WTC11 (cell line): ENCODE measurements around the gene STRIT1. TPM values are rescaled to one million over a fixed set of nuclear protein-coding genes. Genes with fewer than 3 reads are reported as not detected.

ENCODE experiments used
- ATAC-seq: fragments of 200-7000 bp; cut with Tn5 transposase; 2 replicates; pipeline ENCODE4 v1.10.0; 2021; ENCODE audit warnings: mild to moderate bottlenecking, moderate library complexity
- CTCF ChIA-PET: fragments of 300-600 bp; sonication (Branson Sonifier 250); formaldehyde crosslinking; loops from one replicate; lab custom pipeline; 2021; ENCODE audit warnings: antibody characterized with exemption; lab: Charles Lee
- POLR2A ChIA-PET: fragments of 350-600 bp; sonication (Branson Sonifier 250); formaldehyde crosslinking; loops from one replicate; lab custom pipeline; 2021; ENCODE audit warnings: antibody characterized with exemption; lab: Charles Lee
- DNase-seq: peaks from one replicate; pipeline ENCODE4 v3.0.0; 2021; ENCODE audit warnings: low spot score
- H3K27ac Mint-ChIP-seq: 2 replicates; pipeline ENCODE4 v1.8.0; 2021; ENCODE audit warnings: mixed read lengths
- H3K27me3 Mint-ChIP-seq: 2 replicates; pipeline ENCODE4 v1.8.0; 2021; ENCODE audit warnings: low read depth, mild to moderate bottlenecking, moderate library complexity, mixed read lengths
- H3K36me3 Mint-ChIP-seq: 2 replicates; pipeline ENCODE4 v1.8.0; 2021; ENCODE audit warnings: mixed read lengths
- H3K4me1 Mint-ChIP-seq: 2 replicates; pipeline ENCODE4 v1.8.0; 2022; ENCODE audit warnings: mixed read lengths
- H3K4me3 Mint-ChIP-seq: 2 replicates; pipeline ENCODE4 v1.8.0; 2021; ENCODE audit warnings: mild to moderate bottlenecking, moderate library complexity, mixed read lengths
- H3K9me3 Mint-ChIP-seq: 2 replicates; pipeline ENCODE4 v1.8.0; 2021; ENCODE audit warnings: mixed read lengths
- ATF1 ChIP-seq: sonication (generic); formaldehyde crosslinking; IDR thresholded peaks from 2 replicates; pipeline ENCODE4 v1.8.1; 2023; ENCODE audit warnings: mild to moderate bottlenecking, moderate library complexity, missing genetic modification reagents
- GRHL2 ChIP-seq: fragments of 250-450 bp; sonication (Bioruptor Pico); IDR thresholded peaks from 2 replicates; pipeline ENCODE4 v1.8.0; 2022; ENCODE audit warnings: mild to moderate bottlenecking, moderate library complexity; ENCODE audit not compliant: insufficient replicate concordance, severe bottlenecking
- GTF2I ChIP-seq: fragments of 250-450 bp; sonication (Bioruptor Pico); conservative IDR thresholded peaks from 2 replicates; pipeline ENCODE4 v1.4.0; 2021; ENCODE audit warnings: mild to moderate bottlenecking
- JAZF1 ChIP-seq: fragments of 250-450 bp; sonication (Bioruptor Pico); IDR thresholded peaks from 2 replicates; pipeline ENCODE4 v1.9.0; 2021; ENCODE audit warnings: moderate library complexity, mild to moderate bottlenecking, inconsistent platforms
- JUN ChIP-seq: sonication (generic); formaldehyde crosslinking; IDR thresholded peaks from 2 replicates; pipeline ENCODE4 v1.8.0; 2023; ENCODE audit warnings: mild to moderate bottlenecking, missing genetic modification reagents
- KAT7 ChIP-seq: sonication (generic); formaldehyde crosslinking; IDR thresholded peaks from 2 replicates; pipeline ENCODE4 v1.8.1; 2023; ENCODE audit warnings: missing genetic modification reagents, mild to moderate bottlenecking, borderline replicate concordance
- MXD4 ChIP-seq: fragments of 250-450 bp; sonication (Bioruptor Pico); IDR thresholded peaks from 2 replicates; pipeline ENCODE4 v1.8.0; 2021; ENCODE audit warnings: mild to moderate bottlenecking, moderate library complexity, borderline replicate concordance
- NFE2L1 ChIP-seq: sonication (generic); formaldehyde crosslinking; IDR thresholded peaks from 2 replicates; pipeline ENCODE4 v1.8.1; 2023; ENCODE audit warnings: missing genetic modification reagents
- TEAD1 ChIP-seq: sonication (generic); formaldehyde crosslinking; IDR thresholded peaks from 2 replicates; pipeline ENCODE4 v1.8.0; 2022; ENCODE audit warnings: mild to moderate bottlenecking, missing genetic modification reagents
- TP53 ChIP-seq: sonication (generic); formaldehyde crosslinking; IDR thresholded peaks from 2 replicates; pipeline ENCODE4 v1.8.1; 2023; ENCODE audit warnings: mild to moderate bottlenecking, missing genetic modification reagents
- ZNF263 ChIP-seq: sonication (generic); formaldehyde crosslinking; IDR thresholded peaks from 2 replicates; pipeline ENCODE4 v1.8.1; 2022; ENCODE audit warnings: low read depth, mild to moderate bottlenecking, moderate library complexity, missing genetic modification reagents
- ZNF396 ChIP-seq: fragments of 250-450 bp; sonication (Bioruptor Pico); IDR thresholded peaks from 2 replicates; pipeline ENCODE4 v1.8.0; 2021; ENCODE audit warnings: mild to moderate bottlenecking, moderate library complexity, borderline replicate concordance
- ZNF671 ChIP-seq: fragments of 250-450 bp; sonication (Bioruptor Pico); IDR thresholded peaks from 2 replicates; pipeline ENCODE4 v1.8.0; 2021; ENCODE audit warnings: mild to moderate bottlenecking
- total RNA-seq: library from RNA; stranded (reverse); gene quantifications from 3 replicates; pipeline ENCODE4 v1.2.3, GENCODE V29; 2021
- TF ChIP-seq, protein P1 (sequence below): sonication (generic); formaldehyde crosslinking; IDR thresholded peaks from 2 replicates; pipeline ENCODE4 v1.8.1; 2022; ENCODE audit warnings: mild to moderate bottlenecking, missing genetic modification reagents, moderate library complexity, borderline replicate concordance
- TF ChIP-seq, protein P2 (sequence below): sonication (generic); formaldehyde crosslinking; IDR thresholded peaks from 2 replicates; pipeline ENCODE4 v1.8.1; 2022; ENCODE audit warnings: mild to moderate bottlenecking, moderate library complexity, missing genetic modification reagents
- TF ChIP-seq, protein P3 (sequence below): fragments of 250-450 bp; sonication (Bioruptor Pico); IDR thresholded peaks from 2 replicates; pipeline ENCODE4 v1.9.0; 2021; ENCODE audit warnings: mild to moderate bottlenecking, borderline replicate concordance
- TF ChIP-seq, protein P4 (sequence below): sonication (generic); formaldehyde crosslinking; IDR thresholded peaks from 2 replicates; pipeline ENCODE4 v1.8.0; 2023; ENCODE audit warnings: mild to moderate bottlenecking, missing genetic modification reagents
- TF ChIP-seq, protein P5 (sequence below): sonication (generic); formaldehyde crosslinking; IDR thresholded peaks from 2 replicates; pipeline ENCODE4 v1.8.1; 2023; ENCODE audit warnings: mild to moderate bottlenecking, missing genetic modification reagents

STRIT1 gene
- total RNA-seq, 1 experiment from 2014 or later, result 0.33 TPM

DNA sequence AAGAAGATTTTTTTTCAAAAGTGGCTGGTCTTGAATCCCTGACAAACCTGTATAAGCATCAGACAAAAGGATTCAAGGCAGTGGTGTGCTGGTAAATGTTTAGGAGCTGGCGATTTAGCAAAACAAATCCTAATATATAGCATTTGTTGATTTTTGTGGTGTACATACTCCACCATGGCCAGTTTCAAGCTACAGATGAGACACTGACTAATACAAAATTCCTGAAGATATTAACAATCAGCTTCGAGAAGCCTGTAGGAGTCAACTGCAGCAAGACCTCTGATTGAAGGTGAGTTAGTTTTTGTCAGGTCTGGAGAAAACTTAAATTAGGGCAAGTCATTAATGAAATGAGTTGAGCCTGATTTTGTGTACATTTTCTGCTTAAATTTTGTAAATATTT is 6.7 kb downstream of the STRIT1 start:
- CTCF ChIA-PET, result no interaction called here
- TF ChIP-seq KAT7 (CRISPR knock-in tag), result no peak
- TF ChIP-seq, protein P1, sequence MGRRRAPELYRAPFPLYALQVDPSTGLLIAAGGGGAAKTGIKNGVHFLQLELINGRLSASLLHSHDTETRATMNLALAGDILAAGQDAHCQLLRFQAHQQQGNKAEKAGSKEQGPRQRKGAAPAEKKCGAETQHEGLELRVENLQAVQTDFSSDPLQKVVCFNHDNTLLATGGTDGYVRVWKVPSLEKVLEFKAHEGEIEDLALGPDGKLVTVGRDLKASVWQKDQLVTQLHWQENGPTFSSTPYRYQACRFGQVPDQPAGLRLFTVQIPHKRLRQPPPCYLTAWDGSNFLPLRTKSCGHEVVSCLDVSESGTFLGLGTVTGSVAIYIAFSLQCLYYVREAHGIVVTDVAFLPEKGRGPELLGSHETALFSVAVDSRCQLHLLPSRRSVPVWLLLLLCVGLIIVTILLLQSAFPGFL (CRISPR knock-in tag), result no peak
- TF ChIP-seq, protein P2, sequence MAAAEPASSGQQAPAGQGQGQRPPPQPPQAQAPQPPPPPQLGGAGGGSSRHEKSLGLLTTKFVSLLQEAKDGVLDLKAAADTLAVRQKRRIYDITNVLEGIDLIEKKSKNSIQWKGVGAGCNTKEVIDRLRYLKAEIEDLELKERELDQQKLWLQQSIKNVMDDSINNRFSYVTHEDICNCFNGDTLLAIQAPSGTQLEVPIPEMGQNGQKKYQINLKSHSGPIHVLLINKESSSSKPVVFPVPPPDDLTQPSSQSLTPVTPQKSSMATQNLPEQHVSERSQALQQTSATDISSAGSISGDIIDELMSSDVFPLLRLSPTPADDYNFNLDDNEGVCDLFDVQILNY (CRISPR knock-in tag), result no peak
- no peak for TF ChIP-seq MXD4
- TF ChIP-seq JAZF1 (CRISPR knock-in tag), result no peak
- no peak for TF ChIP-seq GTF2I (CRISPR knock-in tag)
- TF ChIP-seq ZNF671 (CRISPR knock-in tag), result no peak
- TF ChIP-seq ATF1 (CRISPR knock-in tag), result no peak
- TF ChIP-seq, protein P3, sequence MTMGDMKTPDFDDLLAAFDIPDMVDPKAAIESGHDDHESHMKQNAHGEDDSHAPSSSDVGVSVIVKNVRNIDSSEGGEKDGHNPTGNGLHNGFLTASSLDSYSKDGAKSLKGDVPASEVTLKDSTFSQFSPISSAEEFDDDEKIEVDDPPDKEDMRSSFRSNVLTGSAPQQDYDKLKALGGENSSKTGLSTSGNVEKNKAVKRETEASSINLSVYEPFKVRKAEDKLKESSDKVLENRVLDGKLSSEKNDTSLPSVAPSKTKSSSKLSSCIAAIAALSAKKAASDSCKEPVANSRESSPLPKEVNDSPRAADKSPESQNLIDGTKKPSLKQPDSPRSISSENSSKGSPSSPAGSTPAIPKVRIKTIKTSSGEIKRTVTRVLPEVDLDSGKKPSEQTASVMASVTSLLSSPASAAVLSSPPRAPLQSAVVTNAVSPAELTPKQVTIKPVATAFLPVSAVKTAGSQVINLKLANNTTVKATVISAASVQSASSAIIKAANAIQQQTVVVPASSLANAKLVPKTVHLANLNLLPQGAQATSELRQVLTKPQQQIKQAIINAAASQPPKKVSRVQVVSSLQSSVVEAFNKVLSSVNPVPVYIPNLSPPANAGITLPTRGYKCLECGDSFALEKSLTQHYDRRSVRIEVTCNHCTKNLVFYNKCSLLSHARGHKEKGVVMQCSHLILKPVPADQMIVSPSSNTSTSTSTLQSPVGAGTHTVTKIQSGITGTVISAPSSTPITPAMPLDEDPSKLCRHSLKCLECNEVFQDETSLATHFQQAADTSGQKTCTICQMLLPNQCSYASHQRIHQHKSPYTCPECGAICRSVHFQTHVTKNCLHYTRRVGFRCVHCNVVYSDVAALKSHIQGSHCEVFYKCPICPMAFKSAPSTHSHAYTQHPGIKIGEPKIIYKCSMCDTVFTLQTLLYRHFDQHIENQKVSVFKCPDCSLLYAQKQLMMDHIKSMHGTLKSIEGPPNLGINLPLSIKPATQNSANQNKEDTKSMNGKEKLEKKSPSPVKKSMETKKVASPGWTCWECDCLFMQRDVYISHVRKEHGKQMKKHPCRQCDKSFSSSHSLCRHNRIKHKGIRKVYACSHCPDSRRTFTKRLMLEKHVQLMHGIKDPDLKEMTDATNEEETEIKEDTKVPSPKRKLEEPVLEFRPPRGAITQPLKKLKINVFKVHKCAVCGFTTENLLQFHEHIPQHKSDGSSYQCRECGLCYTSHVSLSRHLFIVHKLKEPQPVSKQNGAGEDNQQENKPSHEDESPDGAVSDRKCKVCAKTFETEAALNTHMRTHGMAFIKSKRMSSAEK (CRISPR knock-in tag), result no peak
- no peak for TF ChIP-seq TEAD1 (CRISPR knock-in tag)
- TF ChIP-seq, protein P4, sequence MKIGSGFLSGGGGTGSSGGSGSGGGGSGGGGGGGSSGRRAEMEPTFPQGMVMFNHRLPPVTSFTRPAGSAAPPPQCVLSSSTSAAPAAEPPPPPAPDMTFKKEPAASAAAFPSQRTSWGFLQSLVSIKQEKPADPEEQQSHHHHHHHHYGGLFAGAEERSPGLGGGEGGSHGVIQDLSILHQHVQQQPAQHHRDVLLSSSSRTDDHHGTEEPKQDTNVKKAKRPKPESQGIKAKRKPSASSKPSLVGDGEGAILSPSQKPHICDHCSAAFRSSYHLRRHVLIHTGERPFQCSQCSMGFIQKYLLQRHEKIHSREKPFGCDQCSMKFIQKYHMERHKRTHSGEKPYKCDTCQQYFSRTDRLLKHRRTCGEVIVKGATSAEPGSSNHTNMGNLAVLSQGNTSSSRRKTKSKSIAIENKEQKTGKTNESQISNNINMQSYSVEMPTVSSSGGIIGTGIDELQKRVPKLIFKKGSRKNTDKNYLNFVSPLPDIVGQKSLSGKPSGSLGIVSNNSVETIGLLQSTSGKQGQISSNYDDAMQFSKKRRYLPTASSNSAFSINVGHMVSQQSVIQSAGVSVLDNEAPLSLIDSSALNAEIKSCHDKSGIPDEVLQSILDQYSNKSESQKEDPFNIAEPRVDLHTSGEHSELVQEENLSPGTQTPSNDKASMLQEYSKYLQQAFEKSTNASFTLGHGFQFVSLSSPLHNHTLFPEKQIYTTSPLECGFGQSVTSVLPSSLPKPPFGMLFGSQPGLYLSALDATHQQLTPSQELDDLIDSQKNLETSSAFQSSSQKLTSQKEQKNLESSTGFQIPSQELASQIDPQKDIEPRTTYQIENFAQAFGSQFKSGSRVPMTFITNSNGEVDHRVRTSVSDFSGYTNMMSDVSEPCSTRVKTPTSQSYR (CRISPR knock-in tag), result no peak
- TF ChIP-seq TP53, result no peak
- TF ChIP-seq, protein P5, sequence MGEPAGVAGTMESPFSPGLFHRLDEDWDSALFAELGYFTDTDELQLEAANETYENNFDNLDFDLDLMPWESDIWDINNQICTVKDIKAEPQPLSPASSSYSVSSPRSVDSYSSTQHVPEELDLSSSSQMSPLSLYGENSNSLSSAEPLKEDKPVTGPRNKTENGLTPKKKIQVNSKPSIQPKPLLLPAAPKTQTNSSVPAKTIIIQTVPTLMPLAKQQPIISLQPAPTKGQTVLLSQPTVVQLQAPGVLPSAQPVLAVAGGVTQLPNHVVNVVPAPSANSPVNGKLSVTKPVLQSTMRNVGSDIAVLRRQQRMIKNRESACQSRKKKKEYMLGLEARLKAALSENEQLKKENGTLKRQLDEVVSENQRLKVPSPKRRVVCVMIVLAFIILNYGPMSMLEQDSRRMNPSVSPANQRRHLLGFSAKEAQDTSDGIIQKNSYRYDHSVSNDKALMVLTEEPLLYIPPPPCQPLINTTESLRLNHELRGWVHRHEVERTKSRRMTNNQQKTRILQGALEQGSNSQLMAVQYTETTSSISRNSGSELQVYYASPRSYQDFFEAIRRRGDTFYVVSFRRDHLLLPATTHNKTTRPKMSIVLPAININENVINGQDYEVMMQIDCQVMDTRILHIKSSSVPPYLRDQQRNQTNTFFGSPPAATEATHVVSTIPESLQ (CRISPR knock-in tag), result no peak
- no peak for TF ChIP-seq GRHL2 (CRISPR knock-in tag)
- no peak for TF ChIP-seq JUN
- no peak for TF ChIP-seq ZNF263 (CRISPR knock-in tag)
- TF ChIP-seq NFE2L1 (CRISPR knock-in tag), result no peak
- no peak for TF ChIP-seq ZNF396 (CRISPR knock-in tag)
- TF ChIP-seq, all 79 proteins: peak for 0
- no peak for ATAC-seq
- no peak for DNase-seq
- Mint-ChIP-seq H3K36me3 (no peaks in the 10 kb centered on the region; the same call in 1 of the 2 replicates), H3K27ac (no peak overlapping the region), H3K4me1 (peaks cover 4% of the 10 kb centered on the region; the same call in 1 of the 2 replicates), H3K27me3 (no peaks in the 10 kb centered on the region), H3K4me3 (no peak overlapping the region), H3K9me3 (no peaks in the 10 kb centered on the region)
- POLR2A ChIA-PET, result no interaction called here
